H1 (cell line): Measurements from ENCODE around the gene TCEA3. TPM values are rescaled to one million over a fixed set of nuclear protein-coding genes. Genes with fewer than 3 reads are reported as not detected.

Experiments
- CTCF ChIA-PET: fragments of 300-600 bp; sonication (Branson Sonifier 250); formaldehyde crosslinking; loops from one replicate; lab custom pipeline; 2021; ENCODE audit not compliant: partially characterized antibody; lab: Charles Lee
- POLR2A ChIA-PET: fragments of 300-600 bp; sonication (Branson Sonifier 250); formaldehyde crosslinking; loops from one replicate; lab custom pipeline; 2021; ENCODE audit warnings: inconsistent platforms; ENCODE audit not compliant: partially characterized antibody; lab: Charles Lee
- DNase-seq, 2 experiments: peaks; one replicate each; pipeline versions ENCODE4 v3.0.0 to v3.0.0-alpha.2; 2010 to 2022; ENCODE audit warnings: low spot score in 2 of 2, low read depth in 1 of 2, mixed read lengths in 1 of 2
- FAIRE-seq: peaks from 2 replicates; lab custom pipeline; 2011; peaks lifted over from hg19 to GRCh38; lab: Jason Lieb, UNC
- H2AFZ ChIP-seq: 2 replicates; pipeline ENCODE4 v1.8.1; 2012; ENCODE audit warnings: low read length, inconsistent platforms
- H2AK5ac ChIP-seq: 2 replicates; pipeline ENCODE4 v1.6.1; 2013; ENCODE audit warnings: low read depth, low read length
- H2BK120ac ChIP-seq: replicated peaks from 2 replicates; pipeline ENCODE3; 2013; ENCODE audit warnings: low read depth, low read length, inconsistent platforms
- H2BK12ac ChIP-seq: 2 replicates; pipeline ENCODE4 v1.6.1; 2013; ENCODE audit warnings: low read depth, low read length
- H2BK15ac ChIP-seq: 2 replicates; pipeline ENCODE4 v1.6.1; 2013; ENCODE audit warnings: low read length
- H2BK20ac ChIP-seq: 2 replicates; pipeline ENCODE4 v1.6.1; 2013; ENCODE audit warnings: low read length
- H2BK5ac ChIP-seq: 2 replicates; pipeline ENCODE4 v1.6.1; 2013; ENCODE audit warnings: low read depth, low read length
- H3K14ac ChIP-seq: 2 replicates; pipeline ENCODE4 v1.6.1; 2013; ENCODE audit warnings: inconsistent platforms; ENCODE audit not compliant: insufficient read length
- H3K18ac ChIP-seq: 2 replicates; pipeline ENCODE4 v1.6.1; 2013; ENCODE audit warnings: low read length; ENCODE audit errors: extremely low read depth
- H3K23ac ChIP-seq: 2 replicates; pipeline ENCODE4 v1.6.1; 2013; ENCODE audit warnings: inconsistent platforms; ENCODE audit not compliant: insufficient read length
- H3K23me2 ChIP-seq: 2 replicates; pipeline ENCODE4 v1.6.1; 2013; ENCODE audit warnings: low read depth, low read length
- H3K27ac ChIP-seq: 2 replicates; pipeline ENCODE4 v1.6.1; 2011; ENCODE audit warnings: low read depth, low read length, inconsistent platforms
- H3K27me3 ChIP-seq, 4 experiments: replicated peaks in 1 of 4; 1 replicate in 1 of 4; 2 replicates in 3 of 4; pipeline versions ENCODE4 v1.6.1 to v1.8.1; 2011 to 2013; ENCODE audit warnings: low read length in 3 of 4, mild to moderate bottlenecking in 3 of 4, inconsistent platforms in 2 of 4, mixed read lengths in 2 of 4, moderate library complexity in 1 of 4; ENCODE audit not compliant: control insufficient read depth in 3 of 4, insufficient read depth in 3 of 4; ENCODE audit errors: extremely low read depth in 1 of 4
- H3K36me3 ChIP-seq, 4 experiments: 2 replicates each; pipeline versions ENCODE4 v1.6.1 to v1.8.1; 2011 to 2013; ENCODE audit warnings: mild to moderate bottlenecking in 4 of 4, low read length in 3 of 4, moderate library complexity in 2 of 4, control low read depth in 1 of 4, inconsistent platforms in 1 of 4; ENCODE audit not compliant: insufficient read depth in 4 of 4, control insufficient read depth in 2 of 4
- H3K4ac ChIP-seq: replicated peaks from 2 replicates; pipeline ENCODE3; 2013; ENCODE audit warnings: low read length, low read depth, mixed read lengths, inconsistent platforms; ENCODE audit not compliant: insufficient read length
- H3K4me1 ChIP-seq, 4 experiments: replicated peaks in 1 of 4; 1 replicate in 1 of 4; 2 replicates in 3 of 4; pipeline versions ENCODE4 v1.6.1 to v1.8.1; 2011 to 2013; ENCODE audit warnings: low read length in 3 of 4, inconsistent platforms in 2 of 4, mixed read lengths in 1 of 4; ENCODE audit not compliant: insufficient read depth in 4 of 4, control insufficient read depth in 3 of 4
- H3K4me2 ChIP-seq, 2 experiments: 2 replicates each; pipeline versions ENCODE4 v1.6.1 to v1.8.1; 2011 to 2013; ENCODE audit warnings: low read depth in 2 of 2, low read length in 2 of 2, control low read depth in 1 of 2, inconsistent platforms in 1 of 2, mild to moderate bottlenecking in 1 of 2; ENCODE audit not compliant: insufficient read depth in 1 of 2
- H3K4me3 ChIP-seq, 4 experiments: fragments of 200-600, 300-600 bp in 1 of 4; sonication (generic), shearing (Covaris generic), sonication (Bioruptor Twin) in 1 of 4; 2 replicates each; pipeline versions ENCODE4 v1.5.1 to v1.8.1; 2011 to 2016; ENCODE audit warnings: low read length in 4 of 4, low read depth in 3 of 4, control low read depth in 2 of 4, inconsistent platforms in 2 of 4, mild to moderate bottlenecking in 2 of 4, mixed read lengths in 1 of 4, moderate library complexity in 1 of 4; ENCODE audit not compliant: insufficient read depth in 2 of 4; ENCODE audit errors: extremely low read depth in 1 of 4
- H3K56ac ChIP-seq: replicated peaks from 2 replicates; pipeline ENCODE3; 2013; ENCODE audit warnings: low read depth, mild to moderate bottlenecking, mixed read lengths, low read length, inconsistent platforms; ENCODE audit not compliant: insufficient read length
- H3K79me1 ChIP-seq: 2 replicates; pipeline ENCODE4 v1.6.1; 2013; ENCODE audit warnings: low read depth, low read length, control low read depth
- H3K79me2 ChIP-seq, 2 experiments: 2 replicates each; pipeline versions ENCODE4 v1.6.1 to v1.8.1; 2012 to 2013; ENCODE audit warnings: low read length in 2 of 2, mild to moderate bottlenecking in 2 of 2, inconsistent platforms in 1 of 2; ENCODE audit not compliant: insufficient read depth in 2 of 2, control insufficient read depth in 1 of 2
- H3K9ac ChIP-seq, 4 experiments: replicated peaks in 1 of 4; 1 replicate in 1 of 4; 2 replicates in 3 of 4; pipeline versions ENCODE4 v1.6.1 to v1.8.1; 2011 to 2013; ENCODE audit warnings: low read depth in 3 of 4, low read length in 3 of 4, control low read depth in 2 of 4, mild to moderate bottlenecking in 2 of 4, moderate library complexity in 2 of 4, inconsistent platforms in 1 of 4; ENCODE audit errors: extremely low read depth in 1 of 4
- H3K9me3 ChIP-seq, 2 experiments: 2 replicates each; pipeline versions ENCODE4 v1.6.1 to v1.8.1; 2012 to 2013; ENCODE audit warnings: mild to moderate bottlenecking in 2 of 2, moderate library complexity in 2 of 2, control low read depth in 1 of 2, inconsistent platforms in 1 of 2, low read depth in 1 of 2, low read length in 1 of 2, mixed read lengths in 1 of 2; ENCODE audit not compliant: insufficient read depth in 2 of 2
- H4K20me1 ChIP-seq, 2 experiments: replicated peaks in 1 of 2; 2 replicates each; pipeline versions ENCODE3 to v1.8.1; 2011 to 2013; ENCODE audit warnings: inconsistent platforms in 2 of 2, low read length in 2 of 2, mild to moderate bottlenecking in 1 of 2; ENCODE audit not compliant: insufficient read depth in 2 of 2, control insufficient read depth in 1 of 2
- H4K5ac ChIP-seq: 2 replicates; pipeline ENCODE4 v1.6.1; 2013; ENCODE audit warnings: low read length, low read depth, mixed read lengths, inconsistent platforms; ENCODE audit not compliant: insufficient read length
- H4K8ac ChIP-seq: 2 replicates; pipeline ENCODE4 v1.8.0; 2013; ENCODE audit warnings: mild to moderate bottlenecking, moderate library complexity, low read length, inconsistent platforms; ENCODE audit not compliant: insufficient read depth; ENCODE audit errors: extremely low read depth
- H4K91ac ChIP-seq: replicated peaks from 2 replicates; pipeline ENCODE3; 2013; ENCODE audit warnings: low read length, mixed read lengths, inconsistent platforms; ENCODE audit not compliant: insufficient read length
- BACH1 ChIP-seq: IDR thresholded peaks from 2 replicates; pipeline ENCODE4 v1.6.1; 2012; ENCODE audit warnings: low read length, improper control_type of control experiment
- CTBP2 ChIP-seq: IDR thresholded peaks from 2 replicates; pipeline ENCODE4 v1.7.0; 2011; ENCODE audit warnings: borderline replicate concordance, mild to moderate bottlenecking, moderate library complexity, mixed read lengths, low read length; ENCODE audit not compliant: insufficient read depth, insufficient read length
- EGR1 ChIP-seq: IDR thresholded peaks from 2 replicates; pipeline ENCODE4 v1.6.1; 2011; ENCODE audit warnings: low read depth, low read length, borderline replicate concordance
- POLR2AphosphoS5 ChIP-seq: IDR thresholded peaks from 2 replicates; pipeline ENCODE4 v1.6.1; 2011; ENCODE audit warnings: low read depth, low read length
- RFX5 ChIP-seq: IDR thresholded peaks from 2 replicates; pipeline ENCODE4 v1.6.1; 2011; ENCODE audit warnings: low read depth, low read length, improper control_type of control experiment, borderline replicate concordance
- SP1 ChIP-seq: IDR thresholded peaks from 2 replicates; pipeline ENCODE4 v1.6.1; 2011; ENCODE audit warnings: low read depth, low read length
- WGBS, 2 experiments: shearing (Covaris generic) in 1 of 2; methylation state at CpG; one replicate each; pipeline versions ENCODE4 v1.1.6 to v1.1.7; 2013 to 2015; ENCODE audit warnings: low lambda C conversion rate in 2 of 2, mixed read lengths in 2 of 2, inconsistent platforms in 1 of 2, low coverage in 1 of 2, missing lambda C conversion rate in 1 of 2; ENCODE audit not compliant: insufficient replicate concordance in 2 of 2, insufficient coverage in 1 of 2, insufficient read length in 1 of 2; ENCODE audit errors: extremely low coverage in 1 of 2, missing lambda C conversion rate in 1 of 2; 5-methylcytosine and 5-hydroxymethylcytosine counted together
- polyA plus RNA-seq, 7 experiments: library from polyadenylated mRNA; depleted of rRNA in 3 of 7; stranded (reverse) in 5 of 7; unstranded in 2 of 7; fragments of >200 nt in 5 of 7; fragments of 200-250 nt in 2 of 7; gene quantifications; 1 replicate in 5 of 7; 2 replicates in 1 of 7; 4 replicates in 1 of 7; pipeline versions ENCODE4 v1.2.1 to v1.2.3, GENCODE V29; 2011 to 2013; ENCODE audit warnings: missing spikeins in 2 of 7, mixed read lengths in 2 of 7
- total RNA-seq: library from RNA; stranded (reverse); fragmentation: NEBNext Ultra II Directional; extraction: Animal tissue kit (Norgen Biotek cat#: 25700); gene quantifications from 2 replicates; pipeline ENCODE4 v1.2.1, GENCODE V29; 2021

The TCEA3 gene
- total and polyA plus RNA-seq, 2 of the 8 experiments (the other 6 are each of a cell fraction or from before 2014, with no cell fraction given) = 0.08 TPM; not detected in 1

DNA sequence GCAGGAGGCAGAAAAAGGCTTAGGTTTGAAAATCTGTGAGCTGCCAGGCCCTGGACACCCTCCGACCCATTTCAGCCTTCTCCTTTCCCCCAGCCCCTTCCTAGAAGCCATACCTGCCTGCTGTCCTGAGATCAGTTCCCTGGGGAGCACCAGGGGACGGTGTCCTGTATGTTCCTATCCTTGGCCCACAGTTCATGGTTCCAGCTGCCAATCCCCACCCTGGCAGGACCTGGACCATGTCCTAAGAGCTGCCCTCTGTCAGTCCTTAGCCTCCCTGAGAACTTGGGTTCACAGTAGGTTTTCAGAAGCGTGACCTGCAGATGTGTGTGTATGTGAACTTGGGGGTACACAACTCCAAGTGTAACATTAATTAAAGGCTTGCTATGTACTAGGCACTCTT is 3.8 kb downstream of the TCEA3 start:
- Histone ChIP-seq H3K23ac (no peak overlapping the region), H2BK120ac (no peak overlapping the region), H3K4me1 (peaks cover 1 to 11% (median 3%) of the 10 kb centered on the region in 4 experiments; a peak in 6 of 7 replicates), H3K23me2 (peaks cover 6% of the 10 kb centered on the region; the same call in 1 of the 2 replicates), H3K27ac (no peak overlapping the region), H3K4ac (no peak overlapping the region), H4K5ac (no peak overlapping the region), H3K4me3 (no peak overlapping the region), H4K20me1 (peaks cover 14 to 22% of the 10 kb centered on the region in 2 experiments), H3K56ac (no peak overlapping the region), H2BK5ac (no peak overlapping the region), H3K27me3 (peaks cover 81 to 98% (median 94%) of the 10 kb centered on the region in 4 experiments), H3K14ac (no peak overlapping the region), H4K91ac (no peak overlapping the region), H3K36me3 (no peaks in the 10 kb centered on the region), H3K79me1 (0 out of 2 replicates have a peak, but pooled peaks cover 3% of the 10 kb centered on the region), H2BK20ac (no peak overlapping the region), H3K79me2 (no peaks in the 10 kb centered on the region), H3K4me2 (no peak overlapping the region), H4K8ac (no peak overlapping the region), H2BK12ac (no peak overlapping the region), H2AK5ac (no peak overlapping the region), H3K18ac (no peak overlapping the region), H2BK15ac (no peak overlapping the region), H3K9ac (no peak overlapping the region), H2AFZ (no peak overlapping the region), H3K9me3 (no peaks in the 10 kb centered on the region; a peak in 1 of 4 replicates)
- DNase-seq = no peak
- ChIA-PET POLR2A (interaction anchor here (0.6 to 1.7 kb wide), 2 partner anchors 9 to 87 kb away, joined by 4 to 5 read pairs; no protein-coding TSS in a partner anchor), CTCF (interaction anchor here (0.6 to 3.4 kb wide), 3 partner anchors 11 to 200 kb away, joined by 3 to 29 read pairs (median 15); no protein-coding TSS in a partner anchor)
- 88% methylated on average over 3 of the region's 3 CpGs; no CpG with 5 or more reads in 1 of the 2 experiments for WGBS, 2 experiments
- no peak for FAIRE-seq
- no peak for TF ChIP-seq POLR2AphosphoS5
- no peak for TF ChIP-seq BACH1
- no peak for TF ChIP-seq CTBP2
- TF ChIP-seq SP1 = no peak
- no peak for TF ChIP-seq RFX5
- TF ChIP-seq EGR1 = no peak
